HL-60 (cell line): ENCODE results near the gene CD302.

ENCODE experiments used
- GABPA ChIP-seq: IDR thresholded peaks from 2 replicates; pipeline ENCODE4 v1.6.1; 2012; ENCODE audit warnings: low read depth
- POLR2AphosphoS5 ChIP-seq: IDR thresholded peaks from 2 replicates; pipeline ENCODE4 v1.6.1; 2012; ENCODE audit warnings: low read depth
- SPI1 ChIP-seq: IDR thresholded peaks from 2 replicates; pipeline ENCODE4 v1.6.1; 2012; ENCODE audit warnings: low read depth, mild to moderate bottlenecking, borderline replicate concordance
- TF ChIP-seq, protein P1 (sequence below): IDR thresholded peaks from one replicate; pipeline ENCODE4 v1.5.1; 2011; ENCODE audit warnings: low read length, control low read depth, inconsistent platforms; ENCODE audit not compliant: insufficient read depth

DNA sequence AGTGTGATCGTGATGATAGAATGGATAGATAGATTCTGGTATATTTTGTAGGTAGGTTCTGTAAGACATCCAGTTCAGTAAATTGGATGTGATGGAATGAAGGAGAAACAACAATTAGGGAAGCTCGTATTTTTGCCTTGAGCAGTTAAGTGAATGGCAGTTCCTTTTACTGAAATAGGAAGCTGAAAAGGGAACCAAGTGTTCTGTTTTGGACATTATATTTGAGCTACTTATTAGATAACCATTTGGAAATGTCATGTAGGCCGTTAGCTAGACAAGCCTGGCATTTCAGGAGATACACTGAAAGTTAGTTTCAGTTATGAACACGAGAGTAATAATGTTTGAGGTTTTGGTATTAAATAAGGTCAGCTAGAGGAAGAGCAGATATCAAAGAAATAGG lies 44.2 kb downstream of the CD302 start:
- no peak for TF ChIP-seq POLR2AphosphoS5
- TF ChIP-seq, protein P1, sequence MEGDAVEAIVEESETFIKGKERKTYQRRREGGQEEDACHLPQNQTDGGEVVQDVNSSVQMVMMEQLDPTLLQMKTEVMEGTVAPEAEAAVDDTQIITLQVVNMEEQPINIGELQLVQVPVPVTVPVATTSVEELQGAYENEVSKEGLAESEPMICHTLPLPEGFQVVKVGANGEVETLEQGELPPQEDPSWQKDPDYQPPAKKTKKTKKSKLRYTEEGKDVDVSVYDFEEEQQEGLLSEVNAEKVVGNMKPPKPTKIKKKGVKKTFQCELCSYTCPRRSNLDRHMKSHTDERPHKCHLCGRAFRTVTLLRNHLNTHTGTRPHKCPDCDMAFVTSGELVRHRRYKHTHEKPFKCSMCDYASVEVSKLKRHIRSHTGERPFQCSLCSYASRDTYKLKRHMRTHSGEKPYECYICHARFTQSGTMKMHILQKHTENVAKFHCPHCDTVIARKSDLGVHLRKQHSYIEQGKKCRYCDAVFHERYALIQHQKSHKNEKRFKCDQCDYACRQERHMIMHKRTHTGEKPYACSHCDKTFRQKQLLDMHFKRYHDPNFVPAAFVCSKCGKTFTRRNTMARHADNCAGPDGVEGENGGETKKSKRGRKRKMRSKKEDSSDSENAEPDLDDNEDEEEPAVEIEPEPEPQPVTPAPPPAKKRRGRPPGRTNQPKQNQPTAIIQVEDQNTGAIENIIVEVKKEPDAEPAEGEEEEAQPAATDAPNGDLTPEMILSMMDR = no peak
- TF ChIP-seq SPI1 = peak; percentile 90
- no peak for TF ChIP-seq GABPA
